IPS-15b (cell line): ENCODE measurements around the gene ZNF653.
"Not testable (repeated sequence)": the region's sequence is repeated elsewhere in the genome, so short reads cannot be mapped to it uniquely, and the experiment has no call there.

Source experiments
- H3K27me3 ChIP-seq: one replicate; pipeline ENCODE4 v1.6.1; 2013; ENCODE audit warnings: low read length; ENCODE audit not compliant: control insufficient read depth, insufficient read depth
- H3K36me3 ChIP-seq: one replicate; pipeline ENCODE4 v1.6.1; 2013; ENCODE audit warnings: low read length; ENCODE audit not compliant: control insufficient read depth, insufficient read depth
- H3K4me1 ChIP-seq: one replicate; pipeline ENCODE4 v1.6.1; 2013; ENCODE audit warnings: mild to moderate bottlenecking, low read length; ENCODE audit not compliant: control insufficient read depth, insufficient read depth
- H3K4me3 ChIP-seq: one replicate; pipeline ENCODE4 v1.5.1; 2013; ENCODE audit warnings: low read depth, low read length
- H3K9ac ChIP-seq: one replicate; pipeline ENCODE4 v1.6.1; 2013; ENCODE audit warnings: low read depth, mild to moderate bottlenecking, low read length
- H3K9me3 ChIP-seq: one replicate; pipeline ENCODE4 v1.6.1; 2013; ENCODE audit warnings: mild to moderate bottlenecking, low read length; ENCODE audit not compliant: control insufficient read depth, insufficient read depth

Gene ZNF653

GRCh38 chr19:11433526-11433925 lies 72.1 kb downstream of the ZNF653 start:
- H3K4me3 ChIP-seq, H3K9ac ChIP-seq, H3K9me3 ChIP-seq, H3K27me3 ChIP-seq, H3K4me1 ChIP-seq: not testable (repeated sequence)
- H3K36me3 ChIP-seq, result peaks cover 19% of the 10 kb centered on the region
